Measurements from ENCODE around the gene TPMT. TPM values are rescaled to one million over a fixed set of nuclear protein-coding genes. Genes with fewer than 3 reads are reported as not detected.

Gene TPMT
- total RNA-seq, 1 experiment from 2014 or later, result 11.0 TPM

DNA sequence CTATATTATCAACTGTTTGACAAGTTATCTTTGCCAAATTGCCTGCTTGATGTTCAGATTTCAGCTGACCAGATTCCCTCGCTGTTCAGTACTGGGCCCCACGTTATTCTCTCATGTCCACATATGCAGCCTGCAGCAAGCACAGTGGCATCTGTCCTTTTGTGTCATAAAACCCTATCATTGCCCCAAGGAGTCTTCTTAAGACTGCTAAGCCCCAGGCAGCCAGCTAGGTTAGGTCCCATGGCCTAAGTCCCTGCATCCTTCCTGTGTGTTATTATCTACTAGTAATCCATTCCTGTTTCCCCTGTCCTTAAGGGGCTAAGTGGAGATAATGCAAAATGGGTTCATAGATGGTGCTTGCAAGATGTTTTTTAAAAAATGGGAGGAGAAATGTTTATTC lies 7.5 kb upstream of the TPMT start:
- ChIA-PET POLR2A (no interaction called here), CTCF (no interaction called here)
- Mint-ChIP-seq H3K27me3 (ENCODE audit: insufficient read depth, unreplicated experiment) (no peaks in the 10 kb centered on the region), H3K36me3 (ENCODE audit: insufficient read depth, unreplicated experiment) (peaks cover 15% of the 10 kb centered on the region), H3K4me3 (ENCODE audit: unreplicated experiment) (no peak overlapping the region), H3K9me3 (ENCODE audit: unreplicated experiment) (no peaks in the 10 kb centered on the region), H3K27ac (ENCODE audit: unreplicated experiment) (no peak overlapping the region), H3K4me1 (ENCODE audit: low read depth, unreplicated experiment) (no peaks in the 10 kb centered on the region)
- Histone ChIP-seq H3K4me1 (no peaks in the 10 kb centered on the region), H3K4me3 (ENCODE audit: low read depth, low read length) (no peak overlapping the region), H3K27me3 (replicated peaks; ENCODE audit: control insufficient read depth, insufficient read depth, low read length) (no peaks in the 10 kb centered on the region), H3K36me3 (ENCODE audit: control insufficient read depth, insufficient read depth, low read length) (no peaks in the 10 kb centered on the region), H3K9me3 (no peaks in the 10 kb centered on the region)
- BruUV-seq (replicated peaks), result no TSS peak
- no peak for DNase-seq
- intact Hi-C loops (cut with micrococcal nuclease; ENCODE audit: unreplicated experiment), result no loop called here
- no peak for TF ChIP-seq CTCF (IDR thresholded peaks at IDR 0.05; ENCODE audit: insufficient read depth in 1 of 2, low read depth in 1 of 2, low read length in 1 of 2, severe bottlenecking in 1 of 2, unreplicated experiment in 1 of 2)

DNA sequence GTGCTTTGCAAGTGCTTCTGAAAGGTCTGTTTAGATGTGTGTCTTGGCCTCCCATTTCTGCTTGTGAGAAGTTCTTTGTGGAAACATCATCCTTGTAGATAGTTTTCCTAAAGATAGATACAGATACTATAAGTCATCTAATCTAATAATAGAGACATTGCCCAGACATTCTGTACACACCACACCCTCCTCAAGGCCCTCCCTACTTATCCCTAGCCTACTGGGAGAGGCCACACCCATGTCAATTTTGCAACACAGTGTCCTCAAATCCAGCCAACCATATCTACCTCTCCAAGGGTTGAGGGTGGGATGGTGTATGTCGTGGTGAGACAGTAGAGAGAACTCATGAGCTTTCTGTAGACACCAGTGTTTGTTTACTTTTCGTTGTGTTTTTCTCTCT lies 6.6 kb upstream of the TPMT start:
- H3K36me3 Mint-ChIP-seq (ENCODE audit: insufficient read depth, unreplicated experiment), result peaks cover 15% of the 10 kb centered on the region
- Histone ChIP-seq H3K27me3 (replicated peaks; ENCODE audit: control insufficient read depth, insufficient read depth, low read length) (no peaks in the 10 kb centered on the region), H3K36me3 (ENCODE audit: control insufficient read depth, insufficient read depth, low read length) (no peaks in the 10 kb centered on the region), H3K4me3 (ENCODE audit: low read depth, low read length) (no peak overlapping the region), H3K9me3 (no peaks in the 10 kb centered on the region), H3K4me1 (no peaks in the 10 kb centered on the region)
- no peaks in the 10 kb centered on the region for H3K4me1 Mint-ChIP-seq (ENCODE audit: low read depth, unreplicated experiment)
- BruUV-seq (replicated peaks), result no TSS peak
- no peak overlapping the region for H3K4me3 Mint-ChIP-seq (ENCODE audit: unreplicated experiment)
- no peaks in the 10 kb centered on the region for H3K9me3 Mint-ChIP-seq (ENCODE audit: unreplicated experiment)
- POLR2A ChIA-PET, result no interaction called here
- intact Hi-C loops (cut with micrococcal nuclease; ENCODE audit: unreplicated experiment), result no loop called here
- CTCF ChIA-PET, result no interaction called here
- no peak for DNase-seq
- TF ChIP-seq CTCF (IDR thresholded peaks at IDR 0.05; ENCODE audit: insufficient read depth in 1 of 2, low read depth in 1 of 2, low read length in 1 of 2, severe bottlenecking in 1 of 2, unreplicated experiment in 1 of 2), result no peak
- H3K27me3 Mint-ChIP-seq (ENCODE audit: insufficient read depth, unreplicated experiment), result no peaks in the 10 kb centered on the region
- no peak overlapping the region for H3K27ac Mint-ChIP-seq (ENCODE audit: unreplicated experiment)

DNA sequence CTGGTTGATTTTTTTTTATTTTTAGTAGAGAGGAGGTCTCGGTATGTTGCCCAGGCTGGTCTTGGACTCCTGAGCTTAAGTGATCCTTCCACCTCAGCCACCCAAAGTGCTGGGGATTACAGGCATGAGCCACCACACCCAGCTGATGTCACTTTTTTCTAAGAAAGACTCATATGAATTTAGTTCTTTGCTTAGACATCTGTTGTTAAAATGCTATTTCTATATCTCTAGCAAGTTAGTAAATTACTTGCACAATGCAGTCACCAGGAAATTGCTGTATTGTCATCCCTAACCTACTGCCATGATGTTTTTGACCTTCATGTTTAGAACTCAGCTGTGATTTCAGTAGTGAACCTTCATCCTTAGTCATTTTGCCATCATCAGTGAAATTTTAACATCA lies 6.0 kb upstream of the TPMT start:
- Mint-ChIP-seq H3K27me3 (ENCODE audit: insufficient read depth, unreplicated experiment) (no peaks in the 10 kb centered on the region), H3K9me3 (ENCODE audit: unreplicated experiment) (no peaks in the 10 kb centered on the region), H3K36me3 (ENCODE audit: insufficient read depth, unreplicated experiment) (peaks cover 15% of the 10 kb centered on the region), H3K4me3 (ENCODE audit: unreplicated experiment) (no peak overlapping the region), H3K4me1 (ENCODE audit: low read depth, unreplicated experiment) (no peaks in the 10 kb centered on the region), H3K27ac (ENCODE audit: unreplicated experiment) (no peak overlapping the region)
- TF ChIP-seq CTCF (IDR thresholded peaks at IDR 0.05; ENCODE audit: insufficient read depth in 1 of 2, low read depth in 1 of 2, low read length in 1 of 2, severe bottlenecking in 1 of 2, unreplicated experiment in 1 of 2), result no peak
- no peaks in the 10 kb centered on the region for H3K27me3 ChIP-seq (replicated peaks; ENCODE audit: control insufficient read depth, insufficient read depth, low read length)
- DNase-seq, result no peak
- ChIA-PET CTCF (no interaction called here), POLR2A (no interaction called here)
- no peaks in the 10 kb centered on the region for H3K9me3 ChIP-seq
- H3K36me3 ChIP-seq (ENCODE audit: control insufficient read depth, insufficient read depth, low read length), result no peaks in the 10 kb centered on the region
- no peak overlapping the region for H3K4me3 ChIP-seq (ENCODE audit: low read depth, low read length)
- H3K4me1 ChIP-seq, result no peaks in the 10 kb centered on the region
- BruUV-seq (replicated peaks), result no TSS peak
- intact Hi-C loops (cut with micrococcal nuclease; ENCODE audit: unreplicated experiment), result no loop called here

All from Caco-2 (cell line).